Kidney glomerular epithelial cell (primary cell): ENCODE data around the gene SCUBE1.

Experiments
- DNase-seq: peaks from one replicate; lab custom pipeline; 2025; lab: John Stamatoyannopoulos, UW

SCUBE1 gene

DNA sequence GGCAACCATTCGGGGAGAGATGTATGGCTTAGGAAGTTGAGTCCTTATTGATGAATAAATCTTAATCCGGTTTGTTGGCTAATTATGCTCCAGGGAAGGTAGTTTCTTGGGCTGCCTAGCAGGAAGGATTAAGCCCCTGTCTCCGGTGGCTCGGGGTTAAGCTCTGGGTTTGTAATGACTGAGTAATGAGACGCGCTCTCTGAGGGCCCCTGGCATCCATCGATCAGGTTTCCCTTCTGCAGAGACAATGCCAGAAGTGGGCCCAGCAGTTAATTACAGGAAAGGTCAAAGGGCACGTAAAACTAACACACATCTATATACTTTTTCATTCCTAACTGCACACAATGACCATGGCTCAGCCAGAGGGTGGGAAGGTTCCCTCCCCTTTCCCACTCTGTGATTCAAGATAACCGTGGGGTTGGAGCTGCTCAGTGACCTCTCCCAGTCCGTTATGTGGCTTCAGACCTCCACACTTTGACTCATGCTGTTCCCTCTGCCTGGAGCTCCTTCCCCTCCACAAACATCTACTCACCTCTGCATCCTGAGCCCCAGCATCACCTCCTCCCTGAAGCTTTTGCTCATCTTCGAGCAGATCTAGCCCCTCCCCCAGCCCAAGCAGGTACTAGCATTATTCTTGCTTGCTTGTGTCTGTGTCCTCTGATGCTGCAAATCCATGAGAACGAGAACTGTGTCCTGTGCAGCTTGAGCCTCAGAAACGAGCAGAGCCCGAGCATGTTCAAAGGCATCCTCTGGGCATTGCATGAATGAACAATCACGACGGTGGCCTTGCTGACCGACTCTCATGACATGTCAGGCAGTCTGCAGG is 16.6 kb downstream of the SCUBE1 start:
- no peak for DNase-seq

DNA sequence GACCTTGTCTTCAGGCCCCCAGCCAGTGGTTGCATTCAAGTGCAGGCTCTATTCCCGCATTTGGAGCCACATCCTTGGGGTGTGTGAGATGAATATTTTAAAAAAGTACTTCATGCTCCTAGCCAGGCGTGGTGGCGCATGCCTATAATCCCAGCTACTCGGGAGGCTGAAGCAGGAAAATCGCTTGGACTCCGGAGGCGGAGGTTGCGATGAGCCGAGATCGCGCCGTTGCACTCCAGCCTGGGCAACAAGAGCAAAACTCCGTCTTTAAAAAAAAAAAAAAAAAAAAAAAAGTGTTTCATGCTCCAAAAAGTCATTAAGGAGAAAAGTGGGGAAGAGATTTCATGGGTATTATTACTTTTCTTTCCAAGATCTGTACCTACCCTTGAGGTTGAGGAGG is 18.0 kb downstream of the SCUBE1 start:
- no peak for DNase-seq

DNA sequence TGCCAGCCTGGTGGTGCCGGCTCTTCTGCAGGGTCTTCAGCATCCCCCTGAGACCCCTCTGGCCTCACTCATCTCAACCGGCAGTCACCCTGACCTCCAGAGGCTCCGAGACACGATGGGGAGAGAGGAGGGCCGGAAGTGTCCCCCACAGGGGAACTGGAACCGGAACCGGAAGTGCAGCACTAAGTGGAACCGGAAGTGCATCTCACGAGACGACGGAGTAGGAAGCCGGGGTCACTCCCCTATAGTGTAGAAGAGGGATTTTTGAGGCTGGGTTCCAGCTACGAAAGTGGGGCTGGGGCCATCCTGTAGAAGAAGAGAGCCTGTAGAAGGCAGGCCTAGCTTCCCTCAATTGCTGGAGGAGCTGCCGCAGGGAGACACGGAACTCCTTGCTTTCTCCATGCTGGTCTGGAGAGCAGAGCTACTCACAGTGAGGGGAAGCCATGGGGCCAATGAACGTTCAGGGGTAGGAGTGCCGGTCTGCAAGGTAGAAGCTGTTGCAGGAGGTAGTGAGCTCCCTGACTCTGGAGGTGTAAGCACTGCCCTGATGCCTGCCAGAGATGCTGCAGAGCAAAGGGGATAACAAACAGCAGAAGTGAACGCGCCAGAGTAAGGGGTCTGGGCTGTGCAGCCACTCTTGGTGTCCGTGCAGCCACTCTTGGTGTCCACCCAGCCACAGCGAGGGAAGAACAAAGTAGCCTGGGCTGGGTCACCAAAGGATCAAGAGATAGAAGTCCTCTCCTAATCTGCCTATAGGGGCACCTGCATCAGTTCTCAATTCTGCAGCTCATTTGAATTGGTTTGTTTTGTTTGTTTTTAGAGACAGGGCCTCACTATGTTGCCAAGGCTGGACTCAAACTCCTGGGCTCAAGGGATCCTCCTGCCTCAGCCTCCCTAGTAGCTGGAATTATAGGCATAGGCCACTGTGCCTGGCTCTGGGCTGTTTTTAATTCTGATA is 21.9 kb downstream of the SCUBE1 start:
- no peak for DNase-seq

DNA sequence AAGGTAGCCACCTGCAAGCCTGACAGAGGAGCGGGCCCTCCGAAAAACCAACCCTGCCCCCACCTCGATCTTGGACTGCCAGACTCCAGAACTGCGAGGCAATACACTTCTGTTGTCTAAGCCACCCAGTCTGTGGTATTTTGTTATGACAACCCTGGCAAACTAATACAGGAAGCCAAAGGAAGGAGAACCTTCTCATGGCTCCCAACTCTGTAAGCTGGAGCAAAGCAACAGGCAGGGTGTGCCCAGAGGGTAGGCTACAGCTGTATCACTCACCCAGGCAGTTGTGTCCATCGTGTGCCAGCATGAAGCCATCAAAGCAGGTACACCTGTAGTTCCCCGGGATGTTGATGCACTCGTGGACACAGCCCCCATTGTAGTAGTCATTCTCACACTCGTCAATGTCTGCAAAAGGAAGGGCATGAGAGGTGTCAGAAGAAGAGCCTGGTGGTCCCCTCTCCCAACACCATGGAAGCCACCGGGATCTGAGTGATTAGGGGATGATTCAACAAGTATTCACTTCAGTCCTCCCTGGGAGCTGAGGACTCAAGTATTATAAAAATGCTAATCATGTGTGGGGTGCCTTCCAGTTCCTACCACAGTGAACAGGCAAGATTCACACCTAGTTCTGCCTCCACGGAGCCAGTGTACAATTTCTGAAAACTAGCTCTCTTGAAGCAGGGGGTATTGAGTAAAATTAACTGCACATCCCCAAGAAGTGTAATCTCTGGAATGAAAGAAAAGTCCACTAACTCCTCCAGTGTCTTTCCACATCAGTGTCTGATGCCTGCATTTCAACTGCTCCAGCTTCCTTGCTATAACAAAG is 23.3 kb downstream of the SCUBE1 start:
- DNase-seq = no peak

DNA sequence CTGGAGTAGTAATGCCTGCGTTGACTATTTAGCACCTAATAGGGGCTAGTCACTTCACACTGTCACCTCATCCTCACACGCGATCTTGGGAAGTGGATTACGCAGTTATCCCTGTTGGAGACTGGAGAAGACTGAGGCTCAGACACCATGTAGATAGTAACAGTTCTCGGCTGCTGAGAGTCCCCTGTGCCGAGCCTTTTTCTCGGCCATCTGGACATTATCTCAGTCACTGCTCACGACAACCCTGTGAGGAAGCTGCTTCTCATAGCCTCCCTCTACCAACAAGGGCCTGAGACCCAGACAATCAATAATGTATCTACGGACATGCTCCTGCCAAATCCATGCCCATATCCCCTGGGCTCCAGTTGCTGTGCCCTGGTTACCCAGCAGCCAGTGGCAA is 25.9 kb downstream of the SCUBE1 start:
- DNase-seq = no peak

DNA sequence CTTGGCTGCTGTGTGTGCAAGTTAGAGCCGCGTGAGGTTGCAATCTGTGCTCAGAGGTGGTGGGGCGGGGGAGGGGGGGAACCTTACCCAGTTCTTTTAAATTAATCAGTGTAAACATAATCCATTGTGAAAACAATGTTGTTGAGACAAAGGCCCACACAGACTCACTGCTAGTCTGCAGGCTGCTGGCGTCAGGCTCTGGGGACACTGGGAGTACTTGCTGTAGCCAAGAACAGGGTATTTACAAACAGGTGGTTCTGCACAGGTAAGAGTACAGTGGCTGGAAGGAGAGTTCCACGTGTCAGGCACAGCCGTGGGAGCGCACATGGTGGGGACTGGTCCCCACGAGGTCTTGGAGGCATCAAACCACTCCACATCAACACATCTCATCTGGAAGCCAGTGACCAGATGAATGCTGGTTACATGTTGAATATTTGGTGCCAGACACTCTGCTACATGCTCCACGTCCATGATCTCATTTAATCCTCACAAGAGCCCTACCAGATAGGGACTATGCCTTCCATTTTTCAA is 27.4 kb downstream of the SCUBE1 start:
- no peak for DNase-seq

DNA sequence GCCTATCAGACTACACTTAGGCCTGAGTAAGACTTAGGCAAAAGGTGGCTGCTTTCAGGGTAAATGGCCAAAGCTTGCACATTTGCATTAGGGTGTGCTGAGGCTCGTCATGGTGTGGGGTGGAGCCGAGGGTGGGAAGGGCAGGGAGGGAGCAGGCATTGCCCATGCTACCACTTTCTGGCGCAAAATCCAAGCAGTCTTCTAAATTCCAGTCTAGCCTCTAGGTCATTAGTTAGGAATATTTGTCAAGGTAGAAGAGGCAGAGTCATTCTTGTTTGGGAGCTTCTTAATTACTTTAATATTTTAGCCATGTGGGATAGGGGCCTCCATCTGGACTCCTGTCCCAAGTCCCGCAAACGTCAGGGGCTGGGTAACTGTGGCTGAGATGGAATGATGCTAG is 28.6 kb downstream of the SCUBE1 start:
- DNase-seq = no peak

DNA sequence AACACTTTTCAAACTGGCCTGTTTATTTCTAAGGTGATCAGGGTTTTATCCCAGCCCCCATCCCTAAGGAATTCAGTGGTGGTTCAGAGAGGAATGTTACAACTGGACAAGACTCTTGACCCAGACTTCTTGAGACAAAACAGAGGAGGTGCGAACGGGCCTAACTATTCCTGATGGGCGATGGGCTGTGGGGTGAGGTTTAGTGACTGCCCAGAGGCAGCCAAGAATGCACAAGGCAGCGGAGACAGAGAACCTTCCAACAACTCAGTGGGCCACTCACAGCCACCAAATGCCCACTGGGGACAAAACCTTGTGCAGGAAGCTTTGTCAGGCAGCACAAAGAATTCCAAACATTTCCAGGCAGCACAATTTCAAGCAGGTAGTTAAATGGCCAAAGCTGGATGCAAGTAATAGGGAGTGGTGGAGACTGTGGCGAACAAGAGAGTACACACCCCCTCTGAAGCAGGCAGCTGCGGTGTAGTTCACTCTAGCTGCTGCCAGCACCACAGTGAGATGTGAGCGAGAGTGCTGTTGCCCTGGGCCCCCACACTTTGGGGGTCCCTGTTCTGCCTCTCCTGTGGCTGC is 29.2 kb downstream of the SCUBE1 start:
- no peak for DNase-seq

DNA sequence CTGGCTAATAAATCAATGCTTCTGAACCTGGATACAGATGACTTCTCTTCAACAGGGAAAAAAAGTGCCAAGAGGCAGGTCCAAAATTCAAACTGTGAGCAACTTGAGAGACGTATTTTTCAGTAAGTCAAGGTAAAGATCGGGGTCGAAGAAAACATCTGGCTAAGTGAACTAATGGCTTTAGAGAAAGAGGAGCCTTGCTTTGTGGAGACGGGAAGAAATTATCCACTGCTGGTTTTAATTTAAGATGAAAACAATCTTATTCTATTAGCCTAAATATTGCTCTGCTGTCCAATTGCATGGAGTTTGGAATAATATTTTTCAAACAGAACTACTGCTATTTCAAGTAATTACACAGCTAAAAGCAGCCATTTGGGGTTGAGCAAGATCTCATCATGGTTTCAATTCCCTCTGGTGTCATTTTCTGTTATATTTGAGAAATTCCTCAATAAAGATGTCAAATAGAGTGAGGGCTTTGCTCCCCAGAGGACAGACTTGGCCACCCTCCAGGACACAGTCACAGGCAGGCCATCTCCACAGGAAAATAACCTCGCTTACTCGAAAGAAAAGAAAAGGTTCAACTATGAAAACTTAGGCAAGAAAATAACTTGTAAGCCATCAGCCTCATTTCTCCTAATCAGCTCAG is 29.8 kb downstream of the SCUBE1 start:
- no peak for DNase-seq

DNA sequence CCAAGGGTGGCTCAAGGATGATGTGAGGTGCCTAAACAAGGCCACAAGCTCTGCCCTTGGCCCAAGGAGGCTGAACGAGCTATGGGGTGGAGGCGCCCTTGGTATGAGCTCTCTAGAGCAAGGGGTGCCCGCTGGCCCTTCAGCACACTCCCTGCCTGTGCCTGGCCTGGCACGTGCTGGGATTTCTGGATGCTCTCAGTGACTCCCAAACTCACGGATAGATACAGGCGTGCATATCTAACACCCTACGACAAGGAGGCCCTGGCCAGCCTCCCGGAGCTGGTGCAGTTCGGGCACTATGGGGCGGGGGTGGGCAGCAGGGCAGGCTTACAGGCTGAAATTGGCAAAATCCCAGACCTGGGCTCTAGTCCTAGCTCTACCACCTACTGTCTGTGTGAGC is 30.6 kb downstream of the SCUBE1 start:
- DNase-seq = no peak

DNA sequence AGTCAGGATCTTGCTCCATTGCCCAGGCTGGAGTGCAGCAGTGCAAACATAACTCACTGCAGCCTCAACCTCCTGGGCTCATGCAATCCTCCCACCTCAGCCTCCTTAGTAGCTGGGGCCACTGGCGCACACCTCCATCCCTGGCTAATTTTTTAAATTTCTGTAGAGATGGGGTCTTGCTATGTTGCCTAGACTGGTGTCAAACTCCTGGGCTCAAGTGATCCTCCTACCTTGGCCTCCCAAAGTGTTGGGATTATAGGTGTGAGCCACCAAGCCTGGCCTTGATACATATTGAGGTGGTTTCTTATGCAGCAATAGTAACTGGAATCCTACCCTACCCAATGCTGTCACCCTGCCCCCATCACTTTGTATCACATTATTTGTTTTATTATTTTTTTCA is 32.4 kb downstream of the SCUBE1 start:
- DNase-seq = no peak

DNA sequence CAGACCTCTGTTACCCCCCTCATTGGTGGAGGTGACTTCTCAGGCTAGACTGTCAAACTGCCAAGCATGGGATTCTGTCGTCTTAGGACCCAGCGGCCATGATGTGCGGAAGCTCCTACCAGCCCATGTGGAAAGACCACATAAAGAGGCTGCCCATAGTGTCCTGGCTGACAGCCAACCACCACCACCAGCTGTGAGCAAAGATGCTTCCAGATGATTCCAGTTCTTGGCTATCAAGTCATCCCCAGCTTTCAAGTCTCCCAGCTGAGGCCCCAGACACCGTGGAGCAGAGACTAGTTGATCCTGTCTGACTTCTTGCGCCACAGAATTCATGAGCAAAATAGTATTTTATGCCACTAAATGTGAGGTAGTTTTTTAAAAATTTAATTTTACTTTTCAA is 32.9 kb downstream of the SCUBE1 start:
- DNase-seq = no peak

DNA sequence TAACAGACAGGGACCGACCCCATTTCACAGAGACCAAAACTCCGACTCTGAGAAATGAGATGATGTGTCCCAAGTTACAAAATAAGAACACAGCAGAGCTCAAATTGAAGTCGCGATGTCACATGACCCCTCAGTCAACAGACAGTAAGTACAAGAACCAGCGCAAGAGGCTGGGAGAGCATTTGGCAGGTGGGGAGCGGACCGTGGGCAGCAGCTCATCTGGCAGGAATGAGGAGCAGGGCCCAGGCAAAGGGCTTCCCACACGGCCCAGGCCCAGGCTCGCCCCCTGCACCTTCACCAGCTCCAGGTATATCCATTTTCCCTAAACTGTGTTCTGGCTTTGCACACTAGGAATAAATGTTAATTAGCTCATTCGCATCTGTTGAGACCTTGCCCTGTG is 34.3 kb downstream of the SCUBE1 start:
- no peak for DNase-seq

DNA sequence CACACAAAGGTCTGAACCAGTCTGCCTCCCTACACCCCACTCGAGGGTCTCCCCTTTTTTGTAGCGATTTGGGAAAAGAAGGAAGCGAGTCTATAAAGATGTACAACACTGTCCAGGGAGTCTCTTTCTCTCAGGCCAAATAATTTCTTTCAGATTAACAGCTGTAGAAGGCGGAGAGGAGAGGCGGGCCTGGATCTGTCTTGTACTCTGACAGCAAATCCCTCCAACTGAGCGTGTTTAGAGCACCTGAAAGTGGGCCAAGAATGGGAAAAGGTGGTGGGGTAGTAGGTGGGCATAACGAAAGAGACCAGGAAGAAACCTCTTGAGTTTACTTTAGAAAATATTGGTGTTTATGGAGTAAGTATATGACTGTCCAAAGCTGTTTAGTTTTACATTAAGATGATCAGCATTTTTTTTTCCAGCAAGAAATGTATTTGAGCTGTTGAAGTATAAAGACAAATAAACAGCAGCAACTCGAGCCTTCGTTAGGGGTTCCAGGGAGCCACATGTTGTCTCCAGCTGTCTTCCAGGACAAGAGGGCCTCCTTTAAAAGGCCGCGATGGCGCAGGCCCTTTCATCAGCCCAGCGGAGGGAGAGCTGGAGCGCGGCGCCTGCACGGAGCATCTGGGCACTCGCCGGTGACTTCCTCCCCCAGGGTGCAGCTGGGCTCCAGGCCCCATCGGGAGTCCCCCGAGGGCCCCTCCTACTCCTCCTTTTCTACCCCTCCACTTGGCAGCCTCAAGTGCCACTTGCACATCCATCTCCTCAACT is 34.9 kb downstream of the SCUBE1 start:
- no peak for DNase-seq

DNA sequence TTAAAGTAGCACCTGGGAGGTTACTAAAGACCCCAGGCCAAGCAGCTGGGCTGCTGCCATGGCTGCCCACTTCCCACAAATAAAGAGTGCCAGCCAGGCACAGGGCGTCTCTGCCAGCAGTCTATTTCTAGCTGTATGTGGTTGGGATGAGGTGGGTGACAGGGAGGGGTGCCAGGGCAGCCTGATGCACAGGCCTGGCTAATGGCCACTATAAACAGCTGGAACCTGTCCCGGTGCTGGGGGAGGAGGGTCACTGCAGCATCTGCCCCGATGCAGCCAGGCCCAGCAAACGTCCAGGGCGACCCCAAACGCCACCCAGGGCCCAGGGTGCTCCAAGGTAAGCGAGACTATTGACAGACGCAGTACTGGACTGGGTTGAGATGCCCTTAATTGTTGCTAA is 37.4 kb downstream of the SCUBE1 start:
- DNase-seq = no peak

DNA sequence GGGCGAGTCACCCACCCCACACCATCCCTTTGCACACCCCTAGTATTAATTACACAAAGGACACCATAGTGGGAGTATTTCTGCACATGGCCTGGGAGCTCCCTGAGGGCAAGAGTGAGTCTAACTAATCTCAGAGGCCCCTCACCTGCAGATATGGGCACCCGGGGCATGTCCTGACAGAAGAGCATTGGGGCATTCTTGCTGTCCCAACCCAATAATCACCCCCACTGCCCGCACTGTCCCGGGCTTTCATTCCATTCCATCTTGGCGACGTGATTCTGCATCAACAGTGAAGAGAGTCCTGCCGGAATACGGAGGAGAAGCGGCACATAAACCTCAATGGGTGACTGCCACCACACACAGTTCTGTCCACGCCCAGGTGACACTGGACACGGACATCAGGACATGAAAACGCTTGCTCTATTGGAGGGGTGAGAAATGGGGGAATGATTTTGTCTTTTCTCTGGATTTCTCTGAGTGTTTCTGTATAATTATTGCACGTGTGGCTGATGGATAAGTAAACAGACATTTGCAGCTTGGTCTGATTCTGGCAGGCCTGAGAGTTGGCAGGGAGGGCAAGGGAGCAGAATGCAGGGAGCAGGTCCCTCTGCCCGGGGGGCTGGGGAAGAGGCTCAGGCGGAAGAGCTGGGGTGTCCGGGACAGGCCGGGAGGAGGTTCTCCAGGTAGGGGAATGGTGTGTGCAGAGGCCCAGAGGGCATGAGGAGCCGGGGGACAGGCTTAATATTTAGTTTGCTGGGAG is 38.2 kb downstream of the SCUBE1 start:
- no peak for DNase-seq

DNA sequence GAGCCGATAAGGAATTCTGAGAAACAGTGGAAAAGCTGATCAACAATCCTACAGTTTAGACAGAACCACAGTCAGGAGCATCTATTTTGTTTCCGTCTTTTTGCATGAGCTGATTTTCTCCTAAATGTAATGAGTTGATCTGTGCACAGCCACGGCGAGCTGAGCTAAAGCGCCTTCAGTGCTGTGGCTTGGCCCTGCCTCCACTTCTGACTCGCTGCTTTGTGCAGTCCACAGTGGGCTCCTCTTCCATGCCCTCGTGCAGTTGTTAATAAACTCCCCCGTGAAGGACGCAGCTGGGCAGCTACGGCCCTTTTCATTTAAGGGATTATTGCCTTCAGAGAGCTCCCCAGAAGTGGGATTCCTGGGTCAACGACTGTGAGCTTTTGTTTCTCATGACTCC is 39.4 kb downstream of the SCUBE1 start:
- DNase-seq = no peak

DNA sequence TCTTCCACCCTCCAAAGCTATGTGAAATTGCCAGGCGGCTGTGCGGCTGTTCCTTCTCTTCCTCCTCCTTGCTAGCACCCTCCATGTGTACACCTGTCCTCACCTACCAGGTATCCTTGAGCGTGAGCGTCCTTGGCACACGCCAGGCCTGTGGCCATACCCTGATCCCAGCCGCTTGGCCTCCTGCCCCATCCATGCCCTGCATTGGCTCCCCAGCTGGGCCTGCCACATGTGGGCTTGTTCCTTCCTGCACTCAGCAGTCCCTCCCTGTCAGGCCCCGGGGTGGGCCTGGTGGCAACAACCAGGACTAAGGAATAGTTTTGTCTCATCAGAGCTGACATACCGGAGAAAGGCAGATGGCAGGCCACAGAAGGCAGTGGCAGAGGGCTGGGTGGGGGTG is 40.0 kb downstream of the SCUBE1 start:
- no peak for DNase-seq

DNA sequence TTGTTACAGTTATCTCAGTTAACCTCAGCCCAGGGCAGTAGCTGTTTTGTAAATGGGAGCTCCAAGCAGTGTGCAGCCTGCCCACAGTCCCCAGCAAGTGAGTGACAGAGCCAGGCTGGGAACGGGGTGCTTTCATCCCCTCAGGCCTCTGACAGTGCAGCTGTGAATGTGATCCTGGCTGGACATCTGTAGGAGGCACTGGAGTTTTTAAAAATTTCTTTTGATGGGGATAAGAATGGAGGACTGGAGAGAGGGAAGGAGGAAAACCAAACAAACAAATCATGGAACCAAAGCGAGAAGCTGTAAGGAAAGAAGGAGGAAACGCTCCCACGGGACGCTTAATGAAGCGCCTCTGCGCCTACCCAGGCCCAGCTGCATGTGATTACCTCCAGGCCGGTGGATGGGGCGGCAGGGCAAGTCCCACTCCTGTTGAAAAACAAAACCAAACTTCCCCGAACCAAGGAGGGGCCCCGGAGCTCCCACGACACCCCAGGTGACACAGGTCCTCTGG is 40.6 kb downstream of the SCUBE1 start:
- no peak for DNase-seq
